ENCODE measurements around the gene OLA1.
A peak's percentile ranks its signal among the peaks of the same experiment; 100 is the strongest.
"Not testable (repeated sequence)": the region's sequence is repeated elsewhere in the genome, so short reads cannot be mapped to it uniquely, and the experiment has no call there.

OLA1 gene

DNA sequence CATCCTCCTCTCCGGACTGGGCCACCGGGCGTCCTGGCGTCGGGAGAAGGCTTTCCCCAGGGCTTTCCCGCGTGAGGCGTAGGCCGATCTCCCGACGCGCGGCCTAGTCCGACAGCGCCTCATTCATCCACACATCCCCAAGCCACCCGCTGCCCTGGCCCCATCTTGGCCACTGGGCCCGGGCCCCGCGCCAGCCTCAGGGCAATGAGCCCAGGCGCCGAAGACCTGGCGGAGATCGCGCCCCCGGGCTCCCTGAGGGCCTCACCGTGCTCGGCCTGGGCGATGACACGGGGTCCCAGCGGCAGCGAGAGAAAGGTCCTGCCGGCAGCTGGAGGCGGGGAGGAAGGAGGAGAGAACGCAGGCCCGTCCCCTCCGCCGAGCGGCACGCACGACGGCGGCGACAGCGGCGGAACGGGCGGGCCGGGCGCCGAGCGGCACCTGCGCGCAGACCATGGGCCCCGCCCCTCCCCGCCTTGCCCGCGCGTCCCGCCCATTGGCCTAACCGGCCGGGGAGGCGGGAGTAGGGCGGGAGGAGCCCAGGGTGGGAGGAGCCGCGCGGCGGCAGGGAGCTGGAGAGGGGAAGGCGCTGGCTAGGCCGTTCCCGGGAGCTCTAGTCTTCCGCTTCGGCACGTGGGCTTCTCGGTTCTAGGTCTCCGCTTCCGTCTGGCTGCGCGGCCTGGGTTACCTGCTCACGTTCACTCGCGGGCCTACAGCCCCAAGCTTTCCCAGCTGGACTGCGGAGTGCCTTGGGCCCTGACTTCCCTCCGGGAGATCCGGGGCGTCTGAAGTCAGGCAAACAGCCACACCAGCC is at the start of gene OLA1:
TSS of gene OLA1 (minus strand) at position 346 of the 811 bp plus-strand sequence. CDS start 1,717 bp downstream, outside the sequence.
- peak; percentile 95 to 96 for ATAC-seq

GRCh38 chr2:174292908-174293307 is 44.6 kb upstream of the OLA1 start:
- no peak for ATAC-seq

DNA sequence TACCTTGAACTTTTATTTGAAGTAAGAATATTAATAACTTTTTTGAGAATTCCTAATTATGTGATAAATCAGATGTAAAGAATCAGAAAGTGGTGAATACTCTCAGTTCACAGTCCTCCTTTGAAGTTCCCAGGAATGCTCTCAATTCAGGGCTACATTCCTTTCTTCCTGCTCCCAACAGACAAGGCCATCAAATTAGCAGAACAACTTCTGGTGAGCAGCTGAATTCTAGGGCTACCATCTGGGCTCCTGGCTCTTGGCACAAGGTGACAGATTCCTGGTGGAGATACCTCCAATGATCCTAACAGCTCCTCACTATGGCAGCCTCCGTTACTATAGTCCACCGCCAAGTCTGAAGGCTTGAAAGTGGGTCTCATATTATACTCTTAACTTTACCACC is 37.8 kb upstream of the OLA1 start:
- no peak for ATAC-seq

GRCh38 chr2:174282441-174282840 is 34.1 kb upstream of the OLA1 start:
- no peak for ATAC-seq

GRCh38 chr2:174281736-174282135 is 33.4 kb upstream of the OLA1 start:
- no peak for ATAC-seq

GRCh38 chr2:174280596-174280995 is 32.3 kb upstream of the OLA1 start:
- no peak for ATAC-seq

- not testable (repeated sequence) for ATAC-seq
Measured at GRCh38 chr2:174270263-174270662, 21.9 kb upstream of the OLA1 start.

GRCh38 chr2:174266288-174266687 is 18.0 kb upstream of the OLA1 start:
- no peak for ATAC-seq

GRCh38 chr2:174263997-174264396 is 15.7 kb upstream of the OLA1 start:
- no peak for ATAC-seq

GRCh38 chr2:174259981-174260380 is 11.6 kb upstream of the OLA1 start:
- no peak for ATAC-seq

DNA sequence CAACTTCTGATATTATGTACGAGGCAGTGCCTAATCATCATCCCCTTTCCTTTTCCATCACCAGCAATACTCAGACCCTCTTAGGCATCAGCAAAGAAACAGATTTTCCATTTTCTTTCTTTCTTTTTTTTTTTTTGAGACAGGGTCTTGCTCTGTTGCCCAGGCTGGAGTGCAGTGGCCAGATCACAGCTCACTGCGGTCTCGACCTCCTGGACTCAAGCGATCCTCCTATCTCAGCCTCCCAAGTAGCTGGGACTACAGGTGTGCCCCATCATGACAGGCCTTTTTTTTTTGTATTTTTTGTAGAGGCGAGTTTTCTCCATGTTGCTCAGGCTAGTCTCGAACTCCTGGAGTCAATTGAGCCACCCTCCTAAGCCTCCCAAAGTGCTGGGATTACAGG is 5.9 kb upstream of the OLA1 start:
- no peak for ATAC-seq

DNA sequence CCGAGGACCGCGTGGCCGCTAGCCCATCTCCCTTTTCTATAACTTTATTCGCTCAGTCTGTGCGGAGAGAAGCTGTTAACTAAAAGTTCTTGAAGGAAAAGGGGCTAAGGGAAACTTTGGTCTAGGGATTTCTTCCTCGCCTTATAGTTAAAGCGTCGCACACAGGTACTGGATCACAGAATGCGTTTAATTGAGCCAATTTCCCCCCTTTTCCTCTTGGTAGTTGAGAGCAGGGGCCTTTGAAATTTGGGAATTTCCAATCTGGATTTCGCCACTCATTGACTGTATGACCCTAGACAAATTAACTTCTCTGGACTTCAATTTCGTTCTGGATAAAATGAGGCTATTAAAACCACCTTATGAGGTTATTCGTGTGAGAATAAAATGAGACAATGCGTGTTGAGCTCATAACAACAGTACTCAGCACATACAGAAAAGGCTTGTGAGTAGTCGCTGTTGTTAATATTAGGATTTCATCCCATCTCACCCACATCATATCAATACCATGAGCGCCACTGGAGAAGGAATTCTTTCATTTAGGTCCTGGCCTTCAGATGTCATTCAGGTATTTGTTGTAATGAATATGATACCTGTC is 763 bp upstream of the OLA1 start:
- no peak for ATAC-seq

DNA sequence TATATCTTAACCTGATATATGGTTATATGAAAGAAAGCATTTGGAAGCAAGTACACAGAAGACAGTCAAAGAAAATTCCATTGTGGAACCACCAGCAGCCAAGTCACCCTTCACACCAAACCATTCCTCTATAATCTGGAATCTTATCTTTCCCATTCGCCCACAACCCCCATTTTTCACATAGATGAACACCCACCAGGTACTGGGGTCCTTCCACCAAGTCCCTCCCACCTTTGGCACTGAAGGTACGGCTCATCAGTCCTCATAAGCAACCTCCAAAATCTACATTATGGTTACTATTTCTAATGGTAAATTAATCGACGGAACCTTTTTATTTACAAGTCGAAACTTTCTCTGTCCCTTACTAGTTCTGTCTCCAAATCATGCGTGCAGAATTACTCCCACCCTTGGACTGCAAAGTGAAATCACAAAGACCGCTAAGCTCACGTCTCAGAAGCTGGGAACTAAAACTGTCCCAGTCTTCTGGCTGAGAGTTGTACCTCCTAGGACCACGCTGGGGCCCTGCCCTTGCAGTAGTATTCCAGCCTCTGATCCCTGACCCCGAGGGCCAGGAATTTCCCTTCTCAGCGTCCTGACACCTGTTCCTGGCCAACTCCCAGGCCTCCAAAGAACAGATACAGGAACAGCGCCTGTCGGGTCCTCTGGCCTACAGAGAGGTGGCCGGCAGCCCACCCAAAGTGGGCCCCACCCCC is 702 bp downstream of the OLA1 start:
- ATAC-seq = no peak

DNA sequence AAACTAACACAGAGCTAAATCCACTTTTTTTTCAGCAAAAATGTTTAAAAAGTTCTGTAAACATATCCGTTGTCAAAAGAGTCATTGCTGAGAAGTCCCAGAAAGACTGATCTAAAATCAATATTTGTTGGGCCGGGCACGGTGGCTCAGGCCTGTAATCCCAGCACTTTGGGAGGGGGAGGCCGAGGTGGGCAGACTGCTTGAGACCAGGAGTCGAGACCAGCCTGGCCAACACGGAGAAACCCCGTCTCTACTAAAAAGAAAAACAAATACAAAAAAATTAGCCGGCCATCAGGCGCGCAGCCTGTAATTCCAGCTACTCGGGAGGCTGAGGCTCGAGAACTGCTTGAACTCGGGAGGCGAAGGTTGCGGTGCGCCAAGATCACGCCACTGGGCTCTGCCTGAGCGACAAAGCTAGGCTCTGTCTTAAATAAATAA is 1.4 kb downstream of the OLA1 start:
- ATAC-seq = no peak

DNA sequence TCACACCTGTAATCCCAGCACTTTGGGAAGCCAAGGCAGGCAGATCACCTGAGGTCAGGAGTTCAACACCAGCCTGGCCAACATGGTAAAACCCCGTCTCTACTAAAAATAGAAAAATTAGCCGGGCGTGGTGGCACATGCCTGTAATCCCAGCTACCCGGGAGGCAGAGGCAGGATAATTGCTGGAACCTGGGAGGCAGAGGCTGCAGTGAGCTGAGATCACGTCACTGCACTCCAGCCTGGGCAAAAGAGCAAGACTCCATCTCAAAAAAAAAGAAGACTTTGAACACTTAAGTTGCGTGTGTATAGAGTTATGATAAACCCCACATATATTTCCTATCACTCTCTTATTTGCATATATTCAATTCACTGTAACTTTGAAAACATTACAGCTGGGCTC is 2.7 kb downstream of the OLA1 start:
- not testable (repeated sequence) for ATAC-seq

DNA sequence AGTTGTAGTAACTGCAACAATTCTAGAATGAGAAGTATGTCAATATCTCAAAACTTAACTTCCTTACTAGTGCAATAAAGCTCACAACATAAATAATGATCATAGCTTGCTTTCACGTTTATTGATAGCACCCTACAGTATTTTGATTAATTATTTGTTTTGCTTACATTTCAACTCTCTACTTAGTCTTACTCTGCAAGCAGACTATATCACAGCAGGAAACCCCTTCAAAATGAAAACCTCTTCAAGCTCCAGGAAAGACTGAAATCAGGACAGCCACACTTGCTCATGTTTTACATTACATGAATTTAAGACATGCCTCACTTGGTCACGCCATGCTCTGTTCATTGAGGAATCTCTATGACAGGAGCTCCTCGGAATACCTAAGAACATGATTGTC is 3.3 kb downstream of the OLA1 start:
- ATAC-seq = no peak

DNA sequence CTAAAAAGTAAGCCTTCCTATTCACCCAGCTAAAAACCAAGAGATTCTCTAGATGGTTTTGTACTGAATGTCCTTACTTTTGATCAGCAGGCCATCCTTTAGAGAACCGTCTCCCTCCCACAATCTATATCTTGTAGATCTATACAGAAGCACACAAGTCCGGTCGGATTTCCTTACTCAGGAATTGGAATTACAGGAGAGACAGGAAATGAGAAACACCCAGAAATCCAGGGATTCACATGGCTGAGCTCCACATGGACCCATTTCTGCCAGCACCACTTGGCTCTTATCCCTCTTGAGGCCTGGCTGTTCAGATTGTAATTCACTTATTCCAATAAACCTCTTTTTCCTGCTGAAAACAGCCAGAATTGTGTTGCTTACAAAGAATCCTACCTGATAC is 4.5 kb downstream of the OLA1 start:
- no peak for ATAC-seq

- no peak for ATAC-seq
Measured at GRCh38 chr2:174240097-174240496, 8.2 kb downstream of the OLA1 start.

DNA sequence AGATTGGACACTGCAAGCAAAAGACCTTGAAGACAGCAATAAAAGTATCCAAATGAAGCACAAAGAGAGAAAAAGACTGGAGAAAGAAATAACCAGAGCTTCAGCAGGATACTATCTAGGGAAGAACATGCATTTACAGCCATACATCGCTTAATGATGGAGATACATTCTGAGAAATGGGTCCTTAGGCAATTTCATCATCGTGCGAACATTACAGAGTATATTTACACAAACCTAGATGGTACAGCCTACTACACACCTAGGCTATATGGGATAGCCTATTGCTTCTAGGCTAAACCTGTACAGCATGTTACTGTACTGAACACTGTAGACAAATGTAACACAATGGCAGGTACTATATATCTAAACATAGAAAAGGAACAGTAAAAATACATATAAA is 11.9 kb downstream of the OLA1 start:
- ATAC-seq = no peak

DNA sequence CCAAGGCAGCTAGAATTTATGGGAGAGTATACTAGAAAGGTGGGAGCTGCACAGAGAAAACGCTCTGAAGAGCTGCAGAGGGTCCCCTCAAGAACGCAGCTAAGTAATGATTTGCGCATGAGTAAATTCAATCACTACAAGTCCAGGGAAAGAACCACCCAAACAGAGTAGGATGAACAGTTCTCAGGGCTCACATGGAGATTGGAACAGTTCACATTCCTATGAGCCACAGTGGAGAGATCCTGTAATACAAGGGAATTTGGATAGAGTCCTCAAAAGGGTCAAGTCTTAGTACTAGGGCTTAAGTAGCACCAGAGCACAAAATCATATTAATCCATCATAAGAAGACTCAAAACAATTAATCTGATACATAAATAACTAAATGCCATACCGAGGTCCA is 12.7 kb downstream of the OLA1 start:
- no peak for ATAC-seq

DNA sequence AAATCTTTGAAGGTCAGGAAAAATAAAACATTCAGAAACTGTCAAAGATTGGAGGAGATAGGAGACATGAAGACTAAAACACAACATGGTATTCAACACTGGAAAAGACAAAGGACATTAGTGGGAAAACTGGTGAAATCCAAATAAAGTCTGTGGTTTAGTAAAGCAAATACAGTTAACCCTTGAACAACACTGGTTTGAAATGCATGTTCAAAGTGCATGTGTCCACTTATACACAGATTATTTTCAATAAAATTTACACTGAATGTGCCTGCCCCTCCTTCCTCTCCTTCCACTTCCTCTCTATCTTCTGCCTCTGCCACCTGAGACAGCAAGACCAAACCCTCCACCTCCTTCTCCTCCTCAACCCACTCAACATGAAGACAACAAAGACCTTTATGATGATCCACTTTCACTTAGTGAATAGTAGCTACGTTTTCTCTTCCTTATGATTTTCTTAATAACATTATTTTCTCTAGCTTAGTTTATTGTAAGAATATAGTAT is 14.5 kb downstream of the OLA1 start:
- ATAC-seq = no peak

GRCh38 chr2:174227748-174228147 is 20.6 kb downstream of the OLA1 start:
- ATAC-seq = no peak

DNA sequence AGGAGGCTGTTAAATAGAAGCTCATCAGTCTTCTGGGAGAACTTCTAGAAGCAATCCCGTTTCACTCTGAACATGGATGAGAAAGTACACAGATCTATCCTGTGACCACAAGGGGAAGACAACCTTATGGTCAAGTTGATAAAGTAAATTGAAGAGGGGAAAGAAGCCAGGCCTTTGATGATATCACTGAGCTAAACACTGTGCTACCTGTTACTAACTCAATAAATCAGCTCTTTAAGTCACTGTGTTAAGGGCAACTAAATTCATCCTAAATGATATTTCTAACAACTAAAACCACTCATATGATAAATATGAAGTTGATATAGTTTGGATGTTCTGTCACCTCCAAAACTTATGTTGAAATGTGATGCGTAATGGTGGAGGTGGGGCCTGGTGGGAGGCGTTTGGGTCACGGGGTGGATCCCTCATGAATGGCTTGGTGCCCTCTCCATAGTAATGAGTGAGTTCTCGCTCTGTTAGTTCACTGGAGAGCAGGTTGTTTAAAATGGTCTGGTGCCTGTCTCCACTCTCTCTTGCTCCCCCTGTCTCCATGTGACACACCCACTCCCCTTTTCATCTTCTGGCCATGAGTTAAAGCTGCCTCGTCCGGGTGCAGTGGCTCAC is 23.6 kb downstream of the OLA1 start:
- ATAC-seq = no peak

All from activated CD4-positive, CD25-positive, alpha-beta regulatory T cell treated with anti-CD3 and anti-CD28 coated beads, Interleukin-2, amount 50 U/mL, for 24 hours (primary cell).